PC-9 (cell line): ENCODE results near the gene NT5DC1. TPM values are rescaled to one million over a fixed set of nuclear protein-coding genes. Genes with fewer than 3 reads are reported as not detected.

Experiments used
- BruUV-seq: library from RNA; stranded (reverse); fragments of 400-500 nt; replicated peaks from 2 replicates; lab custom pipeline; 2021; lab: Mats Ljungman, UMichigan
- CTCF ChIA-PET: fragments of 300-600 bp; sonication (Branson Sonifier 250); formaldehyde crosslinking; loops from one replicate; lab custom pipeline; 2022; ENCODE audit warnings: antibody characterized with exemption; lab: Charles Lee
- POLR2A ChIA-PET: fragments of 300-600 bp; sonication (Branson Sonifier 250); formaldehyde crosslinking; loops from one replicate; lab custom pipeline; 2022; ENCODE audit warnings: antibody characterized with exemption; ENCODE audit not compliant: unreplicated experiment; lab: Charles Lee
- DNase-seq, 2 experiments: peaks; one replicate each; pipeline versions ENCODE4 v3.0.0 to v3.0.0-alpha.2; 2015 to 2022; ENCODE audit warnings: mixed read lengths in 1 of 2
- H2AFZ ChIP-seq: fragments of 200-600 bp; sonication (generic); 2 replicates; pipeline ENCODE4 v1.8.1; 2017; ENCODE audit warnings: antibody characterized with exemption
- H3F3A ChIP-seq: fragments of 200-600 bp; sonication (generic); 2 replicates; pipeline ENCODE4 v1.8.1; 2017; ENCODE audit warnings: antibody characterized with exemption, mild to moderate bottlenecking, low read depth; ENCODE audit not compliant: insufficient read depth
- H3K27ac ChIP-seq: fragments of 200-600 bp; sonication (generic); 2 replicates; pipeline ENCODE4 v1.6.1; 2016; ENCODE audit warnings: mixed run types
- H3K27me3 ChIP-seq: fragments of 200-600 bp; sonication (generic); 2 replicates; pipeline ENCODE4 v1.6.1; 2016; ENCODE audit warnings: low read depth, mixed run types; ENCODE audit not compliant: insufficient read depth
- H3K36me3 ChIP-seq: fragments of 200-600 bp; sonication (generic); 2 replicates; pipeline ENCODE4 v1.6.1; 2016; ENCODE audit warnings: low read depth, mixed run types
- H3K4me1 ChIP-seq: fragments of 200-600 bp; sonication (generic); replicated peaks from 2 replicates; pipeline ENCODE4 v1.6.1; 2016; ENCODE audit warnings: mixed run types; ENCODE audit not compliant: insufficient read depth
- H3K4me2 ChIP-seq: fragments of 200-600 bp; sonication (generic); 2 replicates; pipeline ENCODE4 v1.6.1; 2017; ENCODE audit warnings: mixed run types
- H3K4me3 ChIP-seq: fragments of 200-600 bp; sonication (generic); 2 replicates; pipeline ENCODE4 v1.6.1; 2016; ENCODE audit warnings: mixed run types
- H3K79me2 ChIP-seq: fragments of 200-600 bp; sonication (generic); 2 replicates; pipeline ENCODE4 v1.6.1; 2017; ENCODE audit warnings: low read depth, mixed run types
- H3K9me2 ChIP-seq: fragments of 200-600 bp; sonication (generic); 2 replicates; pipeline ENCODE4 v1.8.1; 2017; ENCODE audit warnings: mild to moderate bottlenecking; ENCODE audit not compliant: insufficient read depth
- H3K9me3 ChIP-seq: fragments of 200-600 bp; sonication (generic); 2 replicates; pipeline ENCODE4 v1.8.1; 2016; ENCODE audit warnings: low read depth; ENCODE audit not compliant: insufficient read depth
- H4K20me1 ChIP-seq: fragments of 200-600 bp; sonication (generic); 2 replicates; pipeline ENCODE4 v1.8.1; 2017; ENCODE audit not compliant: insufficient read depth
- CTCF ChIP-seq: fragments of 200-600 bp; sonication (generic); conservative IDR thresholded peaks from 2 replicates; pipeline ENCODE4 v1.6.1; 2017; ENCODE audit warnings: mixed run types, antibody characterized with exemption, mild to moderate bottlenecking, moderate library complexity
- EZH2 ChIP-seq: fragments of 200-600 bp; sonication (generic); IDR thresholded peaks from 2 replicates; pipeline ENCODE4 v1.8.0; 2017; ENCODE audit warnings: antibody characterized with exemption, low read depth
- intact Hi-C: fragments of 100-400 bp; cut with micrococcal nuclease; formaldehyde crosslinking; loops from one replicate; pipeline ENCODE4 v1.10.0; 2022; ENCODE audit not compliant: unreplicated experiment
- total RNA-seq: library from RNA; stranded (reverse); gene quantifications from 2 replicates; pipeline ENCODE4 v1.2.3, GENCODE V29; 2021

The NT5DC1 gene
- total RNA-seq, 1 experiment from 2014 or later, result 33.5 TPM

- no peak for TF ChIP-seq CTCF
- TF ChIP-seq EZH2, result no peak
These were observed 138.6 kb downstream of the NT5DC1 start for GRCh38 chr6:116239256-116239655.

GRCh38 chr6:116239856-116240255 lies 139.2 kb downstream of the NT5DC1 start:
- no peaks in the 10 kb centered on the region for H3F3A ChIP-seq
- H3K27me3 ChIP-seq, result no peaks in the 10 kb centered on the region
- no peak overlapping the region for H2AFZ ChIP-seq
- peaks cover 6% of the 10 kb centered on the region; the same call in 1 of the 2 replicates for H3K4me1 ChIP-seq
- ChIA-PET POLR2A (no interaction called here), CTCF (no interaction called here)
- no peaks in the 10 kb centered on the region for H4K20me1 ChIP-seq
- no peaks in the 10 kb centered on the region for H3K79me2 ChIP-seq
- intact Hi-C loops, result no loop called here
- no peak overlapping the region for H3K4me3 ChIP-seq
- H3K9me2 ChIP-seq, result no peaks in the 10 kb centered on the region
- no peak overlapping the region for H3K4me2 ChIP-seq
- H3K36me3 ChIP-seq, result no peaks in the 10 kb centered on the region
- TF ChIP-seq EZH2, result no peak
- no peak for TF ChIP-seq CTCF
- no peak for DNase-seq
- no TSS peak for BruUV-seq
- no peak overlapping the region for H3K27ac ChIP-seq
- H3K9me3 ChIP-seq, result no peaks in the 10 kb centered on the region

More at GRCh38 chr6:116239256-116239655, 138.6 kb downstream of the NT5DC1 start:
- no peak for DNase-seq
- intact Hi-C loops, result no loop called here
- H3F3A ChIP-seq, result no peaks in the 10 kb centered on the region
- no peak overlapping the region for H3K4me2 ChIP-seq
- H3K9me3 ChIP-seq, result no peaks in the 10 kb centered on the region
- no peaks in the 10 kb centered on the region for H4K20me1 ChIP-seq
- no peak overlapping the region for H3K4me3 ChIP-seq
- no peak overlapping the region for H3K27ac ChIP-seq
- BruUV-seq, result no TSS peak
- H2AFZ ChIP-seq, result no peak overlapping the region
- H3K36me3 ChIP-seq, result no peaks in the 10 kb centered on the region
- ChIA-PET CTCF (no interaction called here), POLR2A (no interaction called here)
- no peaks in the 10 kb centered on the region for H3K79me2 ChIP-seq
- no peaks in the 10 kb centered on the region for H3K27me3 ChIP-seq
- H3K9me2 ChIP-seq, result no peaks in the 10 kb centered on the region
- peaks cover 3% of the 10 kb centered on the region; the same call in 1 of the 2 replicates for H3K4me1 ChIP-seq

GRCh38 chr6:116244284-116244683 lies 143.6 kb downstream of the NT5DC1 start:
- CTCF ChIA-PET, result no interaction called here
- H3F3A ChIP-seq, result no peaks in the 10 kb centered on the region
- H3K9me3 ChIP-seq, result no peaks in the 10 kb centered on the region
- H3K4me2 ChIP-seq, result no peak overlapping the region
- no peaks in the 10 kb centered on the region for H3K36me3 ChIP-seq
- BruUV-seq, result no TSS peak
- intact Hi-C loops, result no loop called here
- no peak overlapping the region for H2AFZ ChIP-seq
- no peak overlapping the region for H3K4me3 ChIP-seq
- peak in 1 of 2 experiments; percentile 44 for DNase-seq
- H3K27ac ChIP-seq, result no peak overlapping the region
- TF ChIP-seq EZH2 (no peak), CTCF (no peak)
- peaks cover 6% of the 10 kb centered on the region for H3K4me1 ChIP-seq
- H4K20me1 ChIP-seq, result no peaks in the 10 kb centered on the region
- POLR2A ChIA-PET, result no interaction called here
- no peaks in the 10 kb centered on the region for H3K9me2 ChIP-seq
- H3K79me2 ChIP-seq, result no peaks in the 10 kb centered on the region
- H3K27me3 ChIP-seq, result no peaks in the 10 kb centered on the region
